SK-N-SH (cell line): ENCODE data around the gene EMILIN2.

Experiments used
- EZH2phosphoT487 ChIP-seq: fragments of 200-600 bp; sonication (generic); IDR thresholded peaks from 2 replicates; pipeline ENCODE4 v1.6.1; 2017; ENCODE audit warnings: low read depth, mixed run types, mild to moderate bottlenecking, antibody characterized with exemption, moderate library complexity, borderline replicate concordance
- FOXJ3 ChIP-seq: sonication (generic); formaldehyde crosslinking; IDR thresholded peaks from 2 replicates; pipeline ENCODE4 v1.5.1; 2020; ENCODE audit warnings: mild to moderate bottlenecking, missing genetic modification reagents
- GABPA ChIP-seq: IDR thresholded peaks from 2 replicates; pipeline ENCODE4 v1.4.0; 2012; ENCODE audit warnings: low read depth, mild to moderate bottlenecking
- RCOR1 ChIP-seq: fragments of 150-350 bp; IDR thresholded peaks from 2 replicates; pipeline ENCODE4 v1.6.1; 2017; ENCODE audit warnings: antibody characterized with exemption, low read length
- TF ChIP-seq, protein P1 (sequence below): fragments of 200-600 bp; sonication (generic); IDR thresholded peaks from 2 replicates; pipeline ENCODE4 v1.6.1; 2017; ENCODE audit warnings: antibody characterized with exemption, mild to moderate bottlenecking, moderate library complexity
- TF ChIP-seq, protein P2 (sequence below): IDR thresholded peaks from 2 replicates; pipeline ENCODE4 v1.6.1; 2012; ENCODE audit warnings: mild to moderate bottlenecking, low read depth, low read length, moderate library complexity

GRCh38 chr18:2905854-2906703 lies 59.3 kb downstream of the EMILIN2 start:
- TF ChIP-seq, protein P1, sequence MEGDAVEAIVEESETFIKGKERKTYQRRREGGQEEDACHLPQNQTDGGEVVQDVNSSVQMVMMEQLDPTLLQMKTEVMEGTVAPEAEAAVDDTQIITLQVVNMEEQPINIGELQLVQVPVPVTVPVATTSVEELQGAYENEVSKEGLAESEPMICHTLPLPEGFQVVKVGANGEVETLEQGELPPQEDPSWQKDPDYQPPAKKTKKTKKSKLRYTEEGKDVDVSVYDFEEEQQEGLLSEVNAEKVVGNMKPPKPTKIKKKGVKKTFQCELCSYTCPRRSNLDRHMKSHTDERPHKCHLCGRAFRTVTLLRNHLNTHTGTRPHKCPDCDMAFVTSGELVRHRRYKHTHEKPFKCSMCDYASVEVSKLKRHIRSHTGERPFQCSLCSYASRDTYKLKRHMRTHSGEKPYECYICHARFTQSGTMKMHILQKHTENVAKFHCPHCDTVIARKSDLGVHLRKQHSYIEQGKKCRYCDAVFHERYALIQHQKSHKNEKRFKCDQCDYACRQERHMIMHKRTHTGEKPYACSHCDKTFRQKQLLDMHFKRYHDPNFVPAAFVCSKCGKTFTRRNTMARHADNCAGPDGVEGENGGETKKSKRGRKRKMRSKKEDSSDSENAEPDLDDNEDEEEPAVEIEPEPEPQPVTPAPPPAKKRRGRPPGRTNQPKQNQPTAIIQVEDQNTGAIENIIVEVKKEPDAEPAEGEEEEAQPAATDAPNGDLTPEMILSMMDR, result no peak
- peak; percentile 69 for TF ChIP-seq GABPA
- TF ChIP-seq RCOR1, result no peak
- TF ChIP-seq FOXJ3 (CRISPR knock-in tag), result no peak
- TF ChIP-seq, protein P2, sequence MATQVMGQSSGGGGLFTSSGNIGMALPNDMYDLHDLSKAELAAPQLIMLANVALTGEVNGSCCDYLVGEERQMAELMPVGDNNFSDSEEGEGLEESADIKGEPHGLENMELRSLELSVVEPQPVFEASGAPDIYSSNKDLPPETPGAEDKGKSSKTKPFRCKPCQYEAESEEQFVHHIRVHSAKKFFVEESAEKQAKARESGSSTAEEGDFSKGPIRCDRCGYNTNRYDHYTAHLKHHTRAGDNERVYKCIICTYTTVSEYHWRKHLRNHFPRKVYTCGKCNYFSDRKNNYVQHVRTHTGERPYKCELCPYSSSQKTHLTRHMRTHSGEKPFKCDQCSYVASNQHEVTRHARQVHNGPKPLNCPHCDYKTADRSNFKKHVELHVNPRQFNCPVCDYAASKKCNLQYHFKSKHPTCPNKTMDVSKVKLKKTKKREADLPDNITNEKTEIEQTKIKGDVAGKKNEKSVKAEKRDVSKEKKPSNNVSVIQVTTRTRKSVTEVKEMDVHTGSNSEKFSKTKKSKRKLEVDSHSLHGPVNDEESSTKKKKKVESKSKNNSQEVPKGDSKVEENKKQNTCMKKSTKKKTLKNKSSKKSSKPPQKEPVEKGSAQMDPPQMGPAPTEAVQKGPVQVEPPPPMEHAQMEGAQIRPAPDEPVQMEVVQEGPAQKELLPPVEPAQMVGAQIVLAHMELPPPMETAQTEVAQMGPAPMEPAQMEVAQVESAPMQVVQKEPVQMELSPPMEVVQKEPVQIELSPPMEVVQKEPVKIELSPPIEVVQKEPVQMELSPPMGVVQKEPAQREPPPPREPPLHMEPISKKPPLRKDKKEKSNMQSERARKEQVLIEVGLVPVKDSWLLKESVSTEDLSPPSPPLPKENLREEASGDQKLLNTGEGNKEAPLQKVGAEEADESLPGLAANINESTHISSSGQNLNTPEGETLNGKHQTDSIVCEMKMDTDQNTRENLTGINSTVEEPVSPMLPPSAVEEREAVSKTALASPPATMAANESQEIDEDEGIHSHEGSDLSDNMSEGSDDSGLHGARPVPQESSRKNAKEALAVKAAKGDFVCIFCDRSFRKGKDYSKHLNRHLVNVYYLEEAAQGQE, result no peak
- no peak for TF ChIP-seq EZH2phosphoT487
